HepG2 (cell line): ENCODE data around the gene CHID1. TPM values are rescaled to one million over a fixed set of nuclear protein-coding genes. Genes with fewer than 3 reads are reported as not detected.

Experiments
- ADNP ChIP-seq: sonication (generic); formaldehyde crosslinking; IDR thresholded peaks from 2 replicates; pipeline ENCODE4 v1.4.0; 2020; ENCODE audit warnings: missing genetic modification reagents
- HDAC6 ChIP-seq: fragments of 200-600 bp; sonication (generic); IDR thresholded peaks from 2 replicates; pipeline ENCODE4 v1.7.0; 2017; ENCODE audit warnings: mild to moderate bottlenecking, antibody characterized with exemption, low read length, low read depth
- HNRNPH1 ChIP-seq: fragments of 200-400 bp; formaldehyde crosslinking; optimal IDR thresholded peaks from 2 replicates; pipeline ENCODE3; 2017; ENCODE audit warnings: mild to moderate bottlenecking, low read depth, low read length
- NFIC ChIP-seq: IDR thresholded peaks from 2 replicates; pipeline ENCODE4 v1.6.1; 2012; ENCODE audit warnings: mild to moderate bottlenecking, low read length, inconsistent platforms
- RBAK ChIP-seq: sonication (generic); formaldehyde crosslinking; IDR thresholded peaks from 2 replicates; pipeline ENCODE4 v1.5.1; 2020; ENCODE audit warnings: mild to moderate bottlenecking, missing genetic modification reagents
- REPIN1 ChIP-seq: sonication (generic); formaldehyde crosslinking; IDR thresholded peaks from 2 replicates; pipeline ENCODE4 v1.8.0; 2022; ENCODE audit warnings: missing genetic modification reagents, low read depth, mild to moderate bottlenecking, borderline replicate concordance
- SKI ChIP-seq: fragments of 450-650 bp; IDR thresholded peaks from one replicate; pipeline ENCODE4 v1.6.1; 2018; ENCODE audit warnings: mild to moderate bottlenecking; ENCODE audit not compliant: partially characterized antibody
- ZFP90 ChIP-seq: sonication (generic); formaldehyde crosslinking; IDR thresholded peaks from 2 replicates; pipeline ENCODE4 v1.8.0; 2022; ENCODE audit warnings: missing genetic modification reagents, mild to moderate bottlenecking, inconsistent platforms, borderline replicate concordance
- ZNF143 ChIP-seq: sonication (generic); formaldehyde crosslinking; IDR thresholded peaks from 2 replicates; pipeline ENCODE4 v1.4.0; 2020; ENCODE audit warnings: missing genetic modification reagents
- ZNF383 ChIP-seq: sonication (generic); formaldehyde crosslinking; IDR thresholded peaks from 2 replicates; pipeline ENCODE4 v1.4.0; 2020; ENCODE audit warnings: missing genetic modification reagents, mild to moderate bottlenecking, borderline replicate concordance
- ZNF484 ChIP-seq: sonication (generic); formaldehyde crosslinking; IDR thresholded peaks from 2 replicates; pipeline ENCODE4 v1.5.1; 2020; ENCODE audit warnings: mild to moderate bottlenecking, low read depth, missing genetic modification reagents, borderline replicate concordance
- ZNF777 ChIP-seq: sonication (generic); formaldehyde crosslinking; IDR thresholded peaks from 2 replicates; pipeline ENCODE4 v1.4.0; 2020; ENCODE audit warnings: missing genetic modification reagents
- ZNF781 ChIP-seq: sonication (generic); formaldehyde crosslinking; IDR thresholded peaks from 2 replicates; pipeline ENCODE4 v1.5.1; 2020; ENCODE audit warnings: borderline replicate concordance, mild to moderate bottlenecking, missing genetic modification reagents; ENCODE audit errors: not compliant biosample characterization
- ZSCAN20 ChIP-seq: sonication (generic); formaldehyde crosslinking; IDR thresholded peaks from 2 replicates; pipeline ENCODE4 v1.4.0; 2020; ENCODE audit warnings: missing genetic modification reagents, mild to moderate bottlenecking, borderline replicate concordance
- ZSCAN29 ChIP-seq: sonication (generic); formaldehyde crosslinking; conservative IDR thresholded peaks from 2 replicates; pipeline ENCODE4 v1.4.0; 2020; ENCODE audit warnings: mild to moderate bottlenecking, missing genetic modification reagents
- polyA plus RNA-seq, 8 experiments: library from polyadenylated mRNA; depleted of rRNA in 3 of 8; stranded (reverse) in 7 of 8; unstranded in 1 of 8; fragments of >200 nt; fragmentation: Illumina TruSeq in 4 of 8; extraction: Trizol in 4 of 8; gene quantifications; 2 replicates each; pipeline versions ENCODE4 v1.2.1 to v1.2.3, GENCODE V29; 2011 to 2016; ENCODE audit warnings: low read depth in 4 of 8, missing spikeins in 1 of 8, mixed read lengths in 1 of 8; ENCODE audit not compliant: insufficient read depth in 1 of 8
- total RNA-seq, 5 experiments: library from RNA; depleted of rRNA; stranded (reverse); fragments of >200 nt; fragmentation: Illumina TruSeq; extraction: Trizol; gene quantifications; 2 replicates each; pipeline ENCODE4 v1.2.3, GENCODE V29; 2016; ENCODE audit warnings: low read depth in 1 of 5
- TF ChIP-seq, protein P1 (sequence below): IDR thresholded peaks from 2 replicates; pipeline ENCODE4 v1.6.1; 2016; ENCODE audit warnings: low read depth, control low read depth
- TF ChIP-seq, protein P2 (sequence below): sonication (generic); formaldehyde crosslinking; IDR thresholded peaks from 2 replicates; pipeline ENCODE4 v1.5.0; 2020; ENCODE audit warnings: missing genetic modification reagents, mild to moderate bottlenecking, borderline replicate concordance
- TF ChIP-seq, protein P3 (sequence below): IDR thresholded peaks from 2 replicates; pipeline ENCODE4 v1.6.1; 2016; ENCODE audit warnings: low read depth, missing genetic modification reagents, missing compliant biosample characterization
- TF ChIP-seq, protein P4 (sequence below): sonication (generic); formaldehyde crosslinking; IDR thresholded peaks from 2 replicates; pipeline ENCODE4 v1.8.0; 2022; ENCODE audit warnings: mild to moderate bottlenecking, missing genetic modification reagents, moderate library complexity
- TF ChIP-seq, protein P5 (sequence below): sonication (generic); formaldehyde crosslinking; IDR thresholded peaks from 2 replicates; pipeline ENCODE4 v1.8.1; 2023; ENCODE audit warnings: missing genetic modification reagents, mild to moderate bottlenecking, borderline replicate concordance

The CHID1 gene
- total and polyA plus RNA-seq, 2 of the 13 experiments (the other 11 are each of a cell fraction or from before 2014, with no cell fraction given) = 65.1 to 93.6 TPM

GRCh38 chr11:844693-845644 is 65.6 kb downstream of the CHID1 start (continued):
- TF ChIP-seq, protein P1, sequence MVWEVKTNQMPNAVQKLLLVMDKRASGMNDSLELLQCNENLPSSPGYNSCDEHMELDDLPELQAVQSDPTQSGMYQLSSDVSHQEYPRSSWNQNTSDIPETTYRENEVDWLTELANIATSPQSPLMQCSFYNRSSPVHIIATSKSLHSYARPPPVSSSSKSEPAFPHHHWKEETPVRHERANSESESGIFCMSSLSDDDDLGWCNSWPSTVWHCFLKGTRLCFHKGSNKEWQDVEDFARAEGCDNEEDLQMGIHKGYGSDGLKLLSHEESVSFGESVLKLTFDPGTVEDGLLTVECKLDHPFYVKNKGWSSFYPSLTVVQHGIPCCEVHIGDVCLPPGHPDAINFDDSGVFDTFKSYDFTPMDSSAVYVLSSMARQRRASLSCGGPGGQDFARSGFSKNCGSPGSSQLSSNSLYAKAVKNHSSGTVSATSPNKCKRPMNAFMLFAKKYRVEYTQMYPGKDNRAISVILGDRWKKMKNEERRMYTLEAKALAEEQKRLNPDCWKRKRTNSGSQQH (CRISPR knock-in tag) = no peak
- no peak for TF ChIP-seq ZSCAN29 (CRISPR knock-in tag)
- no peak for TF ChIP-seq ZNF484 (CRISPR knock-in tag)
- TF ChIP-seq HNRNPH1 = no peak
- TF ChIP-seq RBAK = no peak
- TF ChIP-seq ZSCAN20 = no peak
- TF ChIP-seq, protein P2, sequence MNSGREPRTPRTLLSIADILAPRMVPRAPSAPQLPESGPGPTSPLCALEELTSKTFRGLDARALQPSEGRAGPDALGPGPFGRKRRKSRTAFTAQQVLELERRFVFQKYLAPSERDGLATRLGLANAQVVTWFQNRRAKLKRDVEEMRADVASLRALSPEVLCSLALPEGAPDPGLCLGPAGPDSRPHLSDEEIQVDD (CRISPR knock-in tag) = no peak
- TF ChIP-seq NFIC = no peak
- TF ChIP-seq ZNF383 (CRISPR knock-in tag) = no peak
- TF ChIP-seq ZFP90 (CRISPR knock-in tag) = no peak
- TF ChIP-seq, protein P3, sequence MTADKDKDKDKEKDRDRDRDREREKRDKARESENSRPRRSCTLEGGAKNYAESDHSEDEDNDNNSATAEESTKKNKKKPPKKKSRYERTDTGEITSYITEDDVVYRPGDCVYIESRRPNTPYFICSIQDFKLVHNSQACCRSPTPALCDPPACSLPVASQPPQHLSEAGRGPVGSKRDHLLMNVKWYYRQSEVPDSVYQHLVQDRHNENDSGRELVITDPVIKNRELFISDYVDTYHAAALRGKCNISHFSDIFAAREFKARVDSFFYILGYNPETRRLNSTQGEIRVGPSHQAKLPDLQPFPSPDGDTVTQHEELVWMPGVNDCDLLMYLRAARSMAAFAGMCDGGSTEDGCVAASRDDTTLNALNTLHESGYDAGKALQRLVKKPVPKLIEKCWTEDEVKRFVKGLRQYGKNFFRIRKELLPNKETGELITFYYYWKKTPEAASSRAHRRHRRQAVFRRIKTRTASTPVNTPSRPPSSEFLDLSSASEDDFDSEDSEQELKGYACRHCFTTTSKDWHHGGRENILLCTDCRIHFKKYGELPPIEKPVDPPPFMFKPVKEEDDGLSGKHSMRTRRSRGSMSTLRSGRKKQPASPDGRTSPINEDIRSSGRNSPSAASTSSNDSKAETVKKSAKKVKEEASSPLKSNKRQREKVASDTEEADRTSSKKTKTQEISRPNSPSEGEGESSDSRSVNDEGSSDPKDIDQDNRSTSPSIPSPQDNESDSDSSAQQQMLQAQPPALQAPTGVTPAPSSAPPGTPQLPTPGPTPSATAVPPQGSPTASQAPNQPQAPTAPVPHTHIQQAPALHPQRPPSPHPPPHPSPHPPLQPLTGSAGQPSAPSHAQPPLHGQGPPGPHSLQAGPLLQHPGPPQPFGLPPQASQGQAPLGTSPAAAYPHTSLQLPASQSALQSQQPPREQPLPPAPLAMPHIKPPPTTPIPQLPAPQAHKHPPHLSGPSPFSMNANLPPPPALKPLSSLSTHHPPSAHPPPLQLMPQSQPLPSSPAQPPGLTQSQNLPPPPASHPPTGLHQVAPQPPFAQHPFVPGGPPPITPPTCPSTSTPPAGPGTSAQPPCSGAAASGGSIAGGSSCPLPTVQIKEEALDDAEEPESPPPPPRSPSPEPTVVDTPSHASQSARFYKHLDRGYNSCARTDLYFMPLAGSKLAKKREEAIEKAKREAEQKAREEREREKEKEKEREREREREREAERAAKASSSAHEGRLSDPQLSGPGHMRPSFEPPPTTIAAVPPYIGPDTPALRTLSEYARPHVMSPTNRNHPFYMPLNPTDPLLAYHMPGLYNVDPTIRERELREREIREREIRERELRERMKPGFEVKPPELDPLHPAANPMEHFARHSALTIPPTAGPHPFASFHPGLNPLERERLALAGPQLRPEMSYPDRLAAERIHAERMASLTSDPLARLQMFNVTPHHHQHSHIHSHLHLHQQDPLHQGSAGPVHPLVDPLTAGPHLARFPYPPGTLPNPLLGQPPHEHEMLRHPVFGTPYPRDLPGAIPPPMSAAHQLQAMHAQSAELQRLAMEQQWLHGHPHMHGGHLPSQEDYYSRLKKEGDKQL = no peak
- no peak for TF ChIP-seq SKI
- TF ChIP-seq, protein P4, sequence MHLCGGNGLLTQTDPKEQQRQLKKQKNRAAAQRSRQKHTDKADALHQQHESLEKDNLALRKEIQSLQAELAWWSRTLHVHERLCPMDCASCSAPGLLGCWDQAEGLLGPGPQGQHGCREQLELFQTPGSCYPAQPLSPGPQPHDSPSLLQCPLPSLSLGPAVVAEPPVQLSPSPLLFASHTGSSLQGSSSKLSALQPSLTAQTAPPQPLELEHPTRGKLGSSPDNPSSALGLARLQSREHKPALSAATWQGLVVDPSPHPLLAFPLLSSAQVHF = no peak
- no peak for TF ChIP-seq ZNF777 (CRISPR knock-in tag)
- no peak for TF ChIP-seq ZNF143 (CRISPR knock-in tag)
- no peak for TF ChIP-seq ADNP (CRISPR knock-in tag)
- TF ChIP-seq REPIN1 (CRISPR knock-in tag) = no peak
- TF ChIP-seq, protein P5, sequence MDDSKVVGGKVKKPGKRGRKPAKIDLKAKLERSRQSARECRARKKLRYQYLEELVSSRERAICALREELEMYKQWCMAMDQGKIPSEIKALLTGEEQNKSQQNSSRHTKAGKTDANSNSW (CRISPR knock-in tag) = no peak
- no peak for TF ChIP-seq ZNF781 (CRISPR knock-in tag)
- TF ChIP-seq HDAC6 = no peak
